ENCODE measurements around the gene RANBP1.
"Not testable (repeated sequence)": the region's sequence is repeated elsewhere in the genome, so short reads cannot be mapped to it uniquely, and the experiment has no call there.

The RANBP1 gene

DNA sequence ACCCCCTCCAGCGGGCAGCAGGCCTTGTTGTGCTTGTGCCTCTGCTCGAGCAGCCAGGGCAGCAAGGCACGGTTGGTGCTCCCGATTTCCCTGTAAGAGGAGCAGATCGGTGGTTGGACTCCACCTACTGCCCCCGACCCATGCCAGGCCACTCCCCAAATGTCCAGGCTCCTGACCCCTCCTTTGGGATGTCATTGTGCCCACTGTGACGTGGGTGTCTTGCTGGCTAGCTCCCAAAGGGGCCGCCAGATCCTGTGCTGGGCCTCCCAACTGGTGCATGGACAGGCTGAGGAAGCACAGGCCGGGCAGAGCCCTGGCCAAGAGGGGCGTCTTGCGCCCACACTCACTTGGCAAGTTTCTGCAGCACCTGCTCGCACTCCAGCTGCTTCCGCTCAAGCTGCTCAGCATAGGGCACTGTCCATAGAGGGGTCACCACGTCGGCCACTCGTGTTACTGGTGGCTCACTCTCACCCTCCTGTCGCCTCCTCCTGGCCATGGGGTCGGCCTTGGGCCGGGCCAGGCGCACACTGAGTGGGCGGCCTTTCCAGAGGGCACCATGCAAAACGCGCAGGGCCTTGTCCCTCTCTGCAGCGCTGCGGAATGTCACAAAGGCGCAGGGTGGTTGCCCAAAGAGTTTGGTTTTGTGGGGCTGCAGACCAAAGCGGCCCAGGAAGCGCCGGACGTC lies at the start of gene RANBP1:
Gene RANBP1 (plus strand): TSS at position 414 of the 685 bp plus-strand sequence. CDS start 81 bp downstream, at position 495.
- H3K9ac ChIP-seq (ENCODE audit: low read length), result peak within 1 kb of the TSS; percentile 66
- peaks cover 10% of the 10 kb centered on the region for H3K4me1 ChIP-seq (ENCODE audit: control insufficient read depth, insufficient read depth, low read length)
- H3K27me3 ChIP-seq (ENCODE audit: control insufficient read depth, insufficient read depth, low read length), result no peaks in the 10 kb centered on the region
- peak within 1 kb of the TSS; percentile 72 for H3K27ac ChIP-seq (ENCODE audit: low read depth, low read length)
- peaks cover 30% of the 10 kb centered on the region for H3K36me3 ChIP-seq (ENCODE audit: control insufficient read depth, insufficient read depth, low read length)
- peak within 1 kb of the TSS; percentile 83 for H3K4me3 ChIP-seq (ENCODE audit: low read length)

DNA sequence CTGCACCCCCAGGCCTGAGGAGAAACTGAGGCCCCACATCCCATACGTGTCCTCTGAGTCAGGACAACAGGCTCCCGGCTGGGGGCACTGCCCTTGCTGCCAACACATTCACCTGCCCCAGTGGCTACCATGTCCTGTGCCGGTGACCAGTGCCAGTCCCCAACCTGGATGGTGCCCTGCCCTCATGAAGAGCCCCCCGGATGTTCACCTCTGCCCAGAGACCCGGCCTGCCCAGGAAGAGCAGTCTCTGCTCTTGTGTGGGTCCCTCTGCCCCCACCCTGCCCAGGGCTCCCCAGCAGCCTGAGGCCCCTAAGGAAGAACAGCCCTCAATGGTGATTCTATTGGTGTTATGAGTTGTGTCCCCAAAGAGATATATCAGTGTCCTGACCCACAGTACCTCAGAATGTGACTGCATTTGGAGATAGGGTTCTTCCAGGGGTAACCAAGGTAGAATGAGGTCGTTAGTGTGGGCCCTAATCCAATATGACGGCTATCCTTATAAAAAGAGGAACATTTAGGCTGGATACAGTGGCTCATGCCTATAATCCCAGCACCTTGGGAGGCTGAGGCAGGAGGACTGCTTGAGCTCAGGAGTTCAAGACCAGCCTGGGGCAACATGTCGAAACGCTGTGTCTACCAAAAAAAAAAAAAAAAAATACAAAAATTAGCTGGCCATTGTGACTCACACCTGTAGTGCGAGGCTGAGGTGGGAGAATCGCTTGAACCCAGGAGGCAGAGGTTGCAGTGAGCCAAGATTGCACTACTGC lies 49.1 kb upstream of the RANBP1 start:
- Histone ChIP-seq H3K4me3 (ENCODE audit: low read length) (no peak overlapping the region), H3K9ac (ENCODE audit: low read length) (no peak overlapping the region), H3K36me3 (ENCODE audit: control insufficient read depth, insufficient read depth, low read length) (peaks cover 12% of the 10 kb centered on the region), H3K27me3 (ENCODE audit: control insufficient read depth, insufficient read depth, low read length) (no peaks in the 10 kb centered on the region), H3K4me1 (ENCODE audit: control insufficient read depth, insufficient read depth, low read length) (no peaks in the 10 kb centered on the region), H3K27ac (ENCODE audit: low read depth, low read length) (no peak overlapping the region)

DNA sequence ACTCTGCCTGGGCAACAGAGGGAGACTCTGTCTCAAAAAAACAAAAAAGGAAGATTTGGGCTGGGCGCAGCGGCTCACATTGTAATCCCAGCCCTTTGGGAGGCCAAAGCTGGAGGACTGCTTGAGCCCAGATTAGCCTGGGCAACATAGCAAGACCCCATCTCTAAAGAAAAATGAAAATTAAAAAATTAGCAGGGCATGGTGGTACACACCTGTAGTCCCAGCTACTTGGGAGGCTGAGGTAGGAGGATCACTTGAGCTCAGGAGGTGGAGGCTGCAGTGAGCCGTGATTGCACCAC lies 48.6 kb upstream of the RANBP1 start:
- H3K27me3 ChIP-seq (ENCODE audit: control insufficient read depth, insufficient read depth, low read length); H3K4me1 ChIP-seq (ENCODE audit: control insufficient read depth, insufficient read depth, low read length); H3K9ac ChIP-seq (ENCODE audit: low read length); H3K4me3 ChIP-seq (ENCODE audit: low read length); H3K36me3 ChIP-seq (ENCODE audit: control insufficient read depth, insufficient read depth, low read length); H3K27ac ChIP-seq (ENCODE audit: low read depth, low read length): not testable (repeated sequence)

GRCh38 chr22:20068640-20069039 lies 47.3 kb upstream of the RANBP1 start:
- H3K36me3 ChIP-seq (ENCODE audit: control insufficient read depth, insufficient read depth, low read length), result peaks cover 5% of the 10 kb centered on the region
- H3K4me3 ChIP-seq (ENCODE audit: low read length), result no peak overlapping the region
- no peaks in the 10 kb centered on the region for H3K4me1 ChIP-seq (ENCODE audit: control insufficient read depth, insufficient read depth, low read length)
- H3K27ac ChIP-seq (ENCODE audit: low read depth, low read length), result no peak overlapping the region
- no peaks in the 10 kb centered on the region for H3K27me3 ChIP-seq (ENCODE audit: control insufficient read depth, insufficient read depth, low read length)
- no peak overlapping the region for H3K9ac ChIP-seq (ENCODE audit: low read length)

DNA sequence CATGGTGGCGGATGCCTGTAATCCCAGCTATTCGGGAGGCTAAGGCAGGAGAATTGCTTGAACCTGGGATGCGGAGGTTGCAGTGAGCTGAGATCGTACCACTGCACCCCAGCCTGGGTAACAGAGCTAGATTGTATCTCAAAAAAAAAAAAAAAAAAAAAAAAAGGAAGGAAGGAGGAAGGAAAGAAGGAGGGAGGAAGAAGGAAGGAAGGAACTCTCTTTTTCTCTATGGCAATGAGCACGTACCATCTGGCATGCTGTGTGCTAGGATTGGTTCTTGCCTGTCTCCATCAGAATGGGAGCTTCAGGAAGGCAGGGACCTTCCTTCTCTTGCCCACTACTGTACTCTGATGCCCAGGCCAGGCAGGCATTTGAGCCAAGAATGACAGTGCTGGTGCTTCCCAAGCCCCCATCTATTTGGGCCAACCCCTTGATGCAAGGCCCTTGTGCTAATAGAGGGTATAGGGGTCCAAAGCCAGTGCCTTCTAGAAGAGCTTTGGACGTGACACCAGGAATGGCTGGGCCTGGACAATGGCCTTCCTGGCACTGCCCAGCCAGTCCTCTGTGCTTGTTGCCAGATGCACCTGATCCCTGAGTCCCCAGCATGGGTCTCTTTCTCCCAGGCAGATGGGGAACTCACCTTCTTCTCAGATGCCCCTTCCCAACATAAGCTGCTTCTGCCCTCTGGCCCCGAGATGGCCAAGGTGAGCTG lies 46.4 kb upstream of the RANBP1 start:
- no peaks in the 10 kb centered on the region for H3K4me1 ChIP-seq (ENCODE audit: control insufficient read depth, insufficient read depth, low read length)
- H3K36me3 ChIP-seq (ENCODE audit: control insufficient read depth, insufficient read depth, low read length), result peaks cover 2% of the 10 kb centered on the region
- no peak overlapping the region for H3K9ac ChIP-seq (ENCODE audit: low read length)
- no peak overlapping the region for H3K27ac ChIP-seq (ENCODE audit: low read depth, low read length)
- H3K4me3 ChIP-seq (ENCODE audit: low read length), result no peak overlapping the region
- H3K27me3 ChIP-seq (ENCODE audit: control insufficient read depth, insufficient read depth, low read length), result no peaks in the 10 kb centered on the region

- no peaks in the 10 kb centered on the region for H3K36me3 ChIP-seq (ENCODE audit: control insufficient read depth, insufficient read depth, low read length)
- no peak overlapping the region for H3K4me3 ChIP-seq (ENCODE audit: low read length)
- no peak overlapping the region for H3K9ac ChIP-seq (ENCODE audit: low read length)
- H3K4me1 ChIP-seq (ENCODE audit: control insufficient read depth, insufficient read depth, low read length), result no peaks in the 10 kb centered on the region
- H3K27me3 ChIP-seq (ENCODE audit: control insufficient read depth, insufficient read depth, low read length), result no peaks in the 10 kb centered on the region
- H3K27ac ChIP-seq (ENCODE audit: low read depth, low read length), result no peak overlapping the region
Observed at GRCh38 chr22:20071524-20071972, 44.4 kb upstream of the RANBP1 start.

DNA sequence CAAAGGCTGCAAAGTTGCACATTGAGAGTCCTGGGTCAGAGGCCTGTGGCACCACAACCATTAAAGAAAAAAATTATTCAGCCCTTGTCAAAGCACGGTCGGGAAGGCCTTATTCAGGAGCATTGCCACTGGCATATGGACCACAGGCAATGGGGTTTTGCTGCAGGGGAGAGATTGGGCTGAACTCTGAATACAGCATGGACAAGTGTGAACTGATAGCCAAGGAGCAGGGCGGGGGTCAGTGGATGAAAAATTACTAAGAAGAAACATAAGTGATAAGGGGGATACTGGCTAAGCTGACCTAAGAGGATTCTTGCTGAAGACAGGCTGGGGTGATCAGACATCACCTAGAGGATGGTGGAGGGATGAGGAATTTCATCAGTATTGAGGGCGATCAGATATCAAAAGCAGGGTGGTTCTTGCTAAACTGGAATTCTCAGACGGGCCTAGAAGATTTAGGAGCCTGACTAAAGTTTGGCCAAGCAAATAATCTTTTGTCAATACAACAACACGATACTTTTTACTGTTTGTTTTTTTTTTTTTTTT lies 39.2 kb upstream of the RANBP1 start:
- H3K27ac ChIP-seq (ENCODE audit: low read depth, low read length), result no peak overlapping the region
- no peaks in the 10 kb centered on the region for H3K36me3 ChIP-seq (ENCODE audit: control insufficient read depth, insufficient read depth, low read length)
- H3K4me3 ChIP-seq (ENCODE audit: low read length), result no peak overlapping the region
- no peak overlapping the region for H3K9ac ChIP-seq (ENCODE audit: low read length)
- no peaks in the 10 kb centered on the region for H3K27me3 ChIP-seq (ENCODE audit: control insufficient read depth, insufficient read depth, low read length)
- H3K4me1 ChIP-seq (ENCODE audit: control insufficient read depth, insufficient read depth, low read length), result peaks cover 9% of the 10 kb centered on the region

DNA sequence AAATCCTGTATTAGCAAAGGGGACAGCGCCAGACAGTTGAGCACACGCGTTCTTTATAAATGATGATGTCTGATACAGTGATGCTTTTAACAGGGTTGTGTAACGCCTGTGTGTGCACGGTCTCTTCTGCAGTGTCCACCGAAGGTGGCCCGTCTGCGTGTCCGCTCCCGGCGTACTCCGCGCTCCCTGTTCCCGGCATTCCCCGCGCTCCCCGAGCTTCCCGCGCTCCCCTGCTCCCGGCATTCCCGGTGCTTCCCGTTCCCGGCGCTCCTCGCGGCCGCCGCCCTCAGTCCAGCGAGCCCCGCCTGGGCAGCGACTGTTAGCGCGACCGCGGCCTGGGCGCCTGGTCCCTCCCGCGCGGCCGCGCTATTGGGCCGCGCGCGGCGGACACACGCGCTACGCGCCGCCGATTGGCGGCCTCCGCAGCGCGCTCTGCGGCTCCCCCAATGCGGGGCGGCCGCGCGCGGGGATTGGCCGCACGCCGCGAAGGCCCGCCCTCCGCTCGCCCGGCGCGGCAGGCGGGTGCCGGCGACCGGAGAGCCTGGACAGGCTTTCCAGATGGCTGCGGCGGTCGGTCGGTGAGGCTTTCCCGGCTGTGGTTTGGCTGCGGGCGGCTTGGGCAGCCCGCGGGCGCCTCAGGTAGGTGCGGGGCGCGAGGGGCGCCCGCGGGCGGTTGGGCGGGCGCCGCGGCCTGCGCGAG lies 36.0 kb upstream of the RANBP1 start, which contains the start of gene DGCR8:
Gene DGCR8 (plus strand): TSS at position 497 of the 700 bp plus-strand sequence. CDS start 5,723 bp downstream, outside the sequence.
- H3K4me3 ChIP-seq (ENCODE audit: low read length), result peak within 1 kb of the TSS; percentile 85
- peak within 1 kb of the TSS; percentile 91 for H3K9ac ChIP-seq (ENCODE audit: low read length)
- peak within 1 kb of the TSS; percentile 91 for H3K27ac ChIP-seq (ENCODE audit: low read depth, low read length)
- peaks cover 10% of the 10 kb centered on the region for H3K4me1 ChIP-seq (ENCODE audit: control insufficient read depth, insufficient read depth, low read length)
- no peaks in the 10 kb centered on the region for H3K27me3 ChIP-seq (ENCODE audit: control insufficient read depth, insufficient read depth, low read length)
- no peaks in the 10 kb centered on the region for H3K36me3 ChIP-seq (ENCODE audit: control insufficient read depth, insufficient read depth, low read length)

DNA sequence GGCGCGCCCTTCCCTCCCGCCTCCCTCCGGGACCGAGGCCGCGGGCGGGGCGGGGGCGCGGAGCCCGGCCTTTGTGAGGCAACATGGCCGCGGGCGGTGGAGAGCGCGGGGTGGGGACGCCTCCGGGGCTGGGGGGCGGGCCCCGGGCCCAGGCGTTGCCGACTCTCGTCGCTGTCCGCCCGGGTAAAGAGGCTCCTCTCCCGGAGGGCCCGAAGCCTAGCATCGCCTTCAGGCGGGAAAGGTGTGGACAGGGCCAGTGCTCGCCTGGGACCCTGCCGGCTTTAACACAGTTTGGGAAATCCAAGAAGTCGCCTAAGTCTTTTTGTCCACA lies 35.5 kb upstream of the RANBP1 start:
- H3K9ac ChIP-seq (ENCODE audit: low read length), result peak overlapping the region; percentile 91
- peaks cover 10% of the 10 kb centered on the region for H3K4me1 ChIP-seq (ENCODE audit: control insufficient read depth, insufficient read depth, low read length)
- H3K27me3 ChIP-seq (ENCODE audit: control insufficient read depth, insufficient read depth, low read length), result no peaks in the 10 kb centered on the region
- peak overlapping the region; percentile 87 for H3K27ac ChIP-seq (ENCODE audit: low read depth, low read length)
- no peaks in the 10 kb centered on the region for H3K36me3 ChIP-seq (ENCODE audit: control insufficient read depth, insufficient read depth, low read length)
- peak overlapping the region; percentile 85 for H3K4me3 ChIP-seq (ENCODE audit: low read length)

- no peaks in the 10 kb centered on the region for H3K27me3 ChIP-seq (ENCODE audit: control insufficient read depth, insufficient read depth, low read length)
- H3K9ac ChIP-seq (ENCODE audit: low read length), result peak overlapping the region; percentile 91
- peaks cover 10% of the 10 kb centered on the region for H3K4me1 ChIP-seq (ENCODE audit: control insufficient read depth, insufficient read depth, low read length)
- peak overlapping the region; percentile 85 for H3K4me3 ChIP-seq (ENCODE audit: low read length)
- H3K36me3 ChIP-seq (ENCODE audit: control insufficient read depth, insufficient read depth, low read length), result peaks cover 1% of the 10 kb centered on the region
- peak overlapping the region; percentile 87 for H3K27ac ChIP-seq (ENCODE audit: low read depth, low read length)
Observed at GRCh38 chr22:20080776-20081654, 34.9 kb upstream of the RANBP1 start.

GRCh38 chr22:20083157-20083890 lies 32.6 kb upstream of the RANBP1 start:
- no peak overlapping the region for H3K9ac ChIP-seq (ENCODE audit: low read length)
- H3K36me3 ChIP-seq (ENCODE audit: control insufficient read depth, insufficient read depth, low read length), result peaks cover 20% of the 10 kb centered on the region
- H3K27ac ChIP-seq (ENCODE audit: low read depth, low read length), result no peak overlapping the region
- H3K4me1 ChIP-seq (ENCODE audit: control insufficient read depth, insufficient read depth, low read length), result peaks cover 10% of the 10 kb centered on the region
- no peaks in the 10 kb centered on the region for H3K27me3 ChIP-seq (ENCODE audit: control insufficient read depth, insufficient read depth, low read length)
- no peak overlapping the region for H3K4me3 ChIP-seq (ENCODE audit: low read length)
